Measurements from ENCODE around the gene SEC14L3.
A peak's percentile ranks its signal among the peaks of the same experiment; 100 is the strongest.
"Not testable (repeated sequence)": the region's sequence is repeated elsewhere in the genome, so short reads cannot be mapped to it uniquely, and the experiment has no call there.

Gene SEC14L3

DNA sequence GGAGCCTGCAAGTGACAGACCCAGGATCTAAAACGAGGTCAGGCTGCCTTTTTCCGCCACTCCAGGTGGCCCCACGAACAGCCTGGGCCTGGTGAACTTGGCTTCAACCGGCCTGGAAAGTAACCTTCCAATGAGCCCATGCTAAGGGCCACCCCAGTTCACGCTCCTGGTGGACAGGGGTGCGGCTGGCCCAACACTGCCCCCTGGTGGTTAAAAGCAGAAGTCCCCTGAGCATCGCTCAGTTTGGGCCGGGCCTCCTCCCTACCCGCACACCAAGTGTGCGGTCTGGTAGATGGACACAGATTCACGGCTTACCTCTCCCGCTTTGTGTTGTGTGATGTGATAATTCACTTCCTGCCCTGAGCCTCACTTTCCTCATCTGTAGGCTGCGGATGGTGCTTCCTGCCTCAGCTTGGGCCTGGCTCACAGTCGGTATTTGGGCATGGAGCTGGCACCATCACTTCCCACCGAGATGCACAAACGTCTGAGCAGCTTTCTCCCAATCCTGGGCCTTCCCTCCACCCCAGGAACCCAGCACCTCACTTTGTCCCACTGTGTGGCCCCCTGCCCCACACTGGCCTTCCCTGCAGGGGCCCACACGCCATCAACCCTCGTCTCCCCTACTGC is 13.7 kb upstream of the SEC14L3 start:
- peak; percentile 69 for DNase-seq

DNA sequence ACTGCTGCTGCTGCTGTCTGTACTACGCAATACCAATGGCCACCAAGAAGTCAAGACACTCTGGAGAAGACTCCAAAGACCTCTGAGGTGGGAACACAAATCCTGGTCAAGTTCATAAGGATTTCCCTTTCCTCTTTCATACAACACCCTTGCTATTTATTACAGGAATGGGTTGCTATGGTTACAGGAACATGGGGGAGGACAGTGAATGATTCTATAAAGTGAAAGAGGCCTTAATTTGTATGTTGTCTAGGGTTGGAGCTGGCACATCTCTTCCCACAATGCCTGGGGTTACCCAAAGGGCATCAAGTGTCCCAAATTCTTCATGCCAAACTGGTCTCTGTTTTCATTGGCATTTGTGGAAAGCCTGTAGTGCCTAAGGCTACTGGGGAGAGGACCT is 11.4 kb upstream of the SEC14L3 start:
- DNase-seq: no peak

DNA sequence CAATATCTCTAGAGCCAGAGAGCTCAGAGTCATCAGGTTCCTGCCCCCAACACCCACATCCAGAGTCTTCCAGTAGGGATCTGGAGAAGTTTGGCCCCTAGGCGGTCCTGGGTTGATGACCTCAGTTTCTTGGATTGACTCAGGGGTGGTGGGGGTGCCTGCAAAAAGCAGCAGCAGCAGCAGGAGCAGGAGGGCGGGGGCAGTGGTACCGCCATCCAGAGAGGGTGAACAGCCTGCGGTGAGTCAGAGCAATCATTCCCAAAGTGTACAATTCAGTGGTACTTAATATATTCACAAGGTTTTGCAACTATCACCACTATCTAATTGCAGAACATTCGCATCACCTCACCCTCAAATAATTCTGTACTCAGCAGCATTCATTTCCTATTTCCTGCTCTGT is 9.9 kb upstream of the SEC14L3 start:
- no peak for DNase-seq

DNA sequence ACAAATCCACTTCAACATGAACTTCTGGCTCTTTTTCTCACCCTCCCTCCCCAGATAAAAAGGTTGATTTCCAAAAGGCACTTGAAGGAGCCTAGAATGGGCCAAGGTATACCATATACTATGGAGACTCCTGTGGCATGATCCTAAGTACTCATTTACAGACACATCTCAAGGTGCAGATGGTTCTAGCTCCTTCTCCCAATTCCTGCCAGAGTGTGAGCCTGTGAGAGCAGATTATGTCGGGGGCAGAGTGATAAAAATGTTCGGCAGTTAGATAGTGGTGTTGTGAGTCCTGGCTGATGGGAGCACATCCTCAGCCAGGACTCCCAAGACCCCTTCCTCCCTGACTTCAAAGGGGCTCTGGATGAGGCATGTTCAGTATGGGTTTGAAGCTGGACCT is 8.2 kb upstream of the SEC14L3 start:
- no peak for DNase-seq

DNA sequence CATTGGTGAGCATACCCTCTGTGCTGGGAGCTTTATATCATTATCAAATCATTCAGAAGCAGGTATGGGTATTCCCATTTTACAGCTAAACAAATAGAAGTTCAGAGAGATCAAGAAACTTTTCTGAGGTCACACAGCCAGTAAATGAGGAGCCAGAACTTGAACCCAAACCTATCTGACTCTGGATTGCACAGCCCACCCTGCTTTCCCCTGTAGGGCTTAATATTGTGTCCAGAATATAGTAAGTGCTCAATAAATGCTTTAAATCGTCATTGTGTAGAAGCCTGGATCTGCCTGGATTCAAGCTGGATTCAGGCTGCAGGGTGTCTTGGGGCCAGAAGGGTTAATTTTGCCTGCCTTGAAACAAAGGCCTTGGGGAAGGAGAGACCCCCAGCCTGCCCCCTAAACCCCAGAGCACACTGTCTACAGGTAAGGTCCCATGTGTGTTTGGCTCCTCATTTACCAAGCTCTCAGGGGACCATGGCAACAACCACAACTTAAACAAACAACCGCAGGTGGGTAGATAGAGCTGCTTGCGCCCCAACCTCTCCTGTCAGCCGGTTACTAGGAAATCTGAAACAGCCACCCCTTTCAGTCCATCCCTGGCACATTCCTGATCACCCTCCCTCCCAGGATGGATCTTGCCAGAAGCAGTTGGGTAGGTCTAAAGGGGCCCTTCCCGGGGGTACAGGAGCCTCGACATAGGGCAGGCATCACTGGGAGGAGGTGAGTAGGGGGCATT is 3.0 kb upstream of the SEC14L3 start:
- peak; percentile 18 for DNase-seq

DNA sequence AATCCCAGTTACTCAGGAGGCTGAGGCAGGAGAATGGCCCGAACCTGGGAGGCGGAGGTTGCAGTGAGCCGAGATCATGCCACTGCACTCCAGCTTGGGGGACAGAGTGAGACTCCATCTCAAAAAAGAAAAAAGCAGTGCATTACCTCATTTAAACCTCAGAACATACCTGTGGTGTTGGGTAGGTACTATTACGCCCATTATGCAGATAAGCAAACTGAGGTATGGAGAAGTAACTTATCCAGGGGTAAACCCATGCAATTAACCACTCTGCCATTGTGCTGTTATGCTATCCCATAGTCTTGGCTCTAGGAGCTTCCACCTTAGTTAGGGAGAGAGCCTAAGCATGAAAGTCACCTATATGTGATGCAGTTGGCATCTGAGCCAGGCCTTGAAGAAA is 2.3 kb upstream of the SEC14L3 start:
- DNase-seq: no peak

DNA sequence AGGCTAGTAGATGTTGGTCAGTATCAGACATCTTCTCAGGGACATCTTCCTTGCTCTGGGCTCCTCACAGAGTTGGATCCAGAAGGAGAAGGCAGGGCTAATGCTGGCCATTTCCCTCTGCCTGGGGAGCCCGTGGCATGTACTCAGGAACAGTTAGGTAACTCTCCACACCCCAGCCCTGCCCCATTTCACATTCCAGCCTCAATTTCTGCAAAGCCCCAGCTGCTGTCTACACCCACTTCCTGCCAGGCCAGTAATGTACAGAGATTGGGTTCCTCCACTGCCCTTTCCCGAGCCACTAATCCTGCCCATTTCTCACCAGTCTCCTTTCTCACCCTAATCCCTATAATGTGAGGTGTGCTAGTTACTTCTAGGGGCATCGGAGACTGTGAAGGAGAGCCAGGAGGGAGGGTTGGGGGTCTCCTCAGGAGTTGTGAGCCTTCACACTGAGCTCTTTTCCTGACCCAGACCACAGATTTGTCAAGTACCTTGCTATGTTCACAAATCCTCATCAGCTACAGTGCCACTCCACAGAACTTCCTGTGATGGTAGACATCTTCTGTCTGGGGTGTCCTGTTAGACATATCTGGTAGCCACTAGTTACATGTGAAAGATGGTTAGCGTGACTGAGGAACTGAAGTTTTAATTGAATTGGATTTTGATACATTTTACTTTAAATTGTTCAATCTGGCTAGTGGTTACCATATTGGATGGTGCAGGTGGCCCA is 1.3 kb upstream of the SEC14L3 start:
- no peak for DNase-seq

DNA sequence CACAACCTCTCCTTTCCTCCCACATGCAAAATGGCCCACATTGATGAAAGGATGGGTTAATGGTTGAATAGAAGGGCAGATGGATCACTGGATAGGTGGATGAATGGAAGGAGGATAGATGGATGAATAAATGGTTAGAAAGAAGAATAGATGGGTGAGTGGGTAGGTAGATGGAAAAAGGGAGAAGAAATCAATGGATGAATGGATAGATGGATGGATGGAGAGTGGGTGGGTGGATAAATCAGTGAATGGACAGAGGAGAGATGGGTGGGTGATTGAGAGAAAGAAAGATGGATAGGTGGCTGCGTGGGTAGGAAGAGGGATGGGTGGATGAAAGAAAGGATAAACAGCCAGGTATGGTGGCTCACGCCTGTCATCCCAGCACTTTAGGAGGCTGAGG is 1.2 kb downstream of the SEC14L3 start:
- no peak for DNase-seq

DNA sequence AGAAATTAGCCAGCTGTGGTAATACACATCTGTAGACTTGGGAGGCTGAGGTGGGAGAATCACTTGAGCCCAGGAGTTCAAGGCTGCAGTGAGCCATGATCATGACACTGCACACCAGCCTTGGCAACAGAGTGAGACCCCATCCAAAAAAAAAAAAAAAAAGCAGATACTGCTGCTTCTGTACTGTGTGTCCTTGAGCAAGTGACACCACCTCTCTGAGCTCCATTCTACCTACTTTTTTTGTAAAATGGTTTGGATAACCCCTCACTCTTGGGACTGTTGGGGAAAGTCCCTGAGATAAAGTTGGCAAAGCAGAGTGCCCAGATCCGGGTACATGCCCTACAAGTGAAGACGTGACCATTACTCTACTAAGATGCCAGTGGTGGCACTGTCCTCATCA is 2.7 kb downstream of the SEC14L3 start:
- no peak for DNase-seq

DNA sequence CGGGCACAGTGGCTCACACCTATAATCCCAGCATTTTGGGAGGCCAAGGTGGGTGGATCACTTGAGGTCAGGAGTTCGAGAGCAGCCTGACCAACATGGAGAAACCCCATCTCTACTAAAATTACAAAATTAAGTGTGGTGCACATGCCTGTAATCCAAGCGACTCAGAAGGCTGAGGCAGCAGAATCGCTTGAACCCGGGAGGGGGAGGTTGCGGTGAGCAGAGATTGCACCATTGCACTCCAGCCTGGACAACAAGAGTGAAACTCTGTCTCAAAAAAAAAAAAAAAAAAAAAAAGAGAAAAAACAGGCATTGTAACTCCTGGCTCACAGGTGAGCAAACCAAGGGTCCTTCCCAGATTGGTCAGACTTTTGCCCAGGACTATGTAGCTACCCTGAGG is 11.3 kb downstream of the SEC14L3 start:
- DNase-seq: not testable (repeated sequence)

DNA sequence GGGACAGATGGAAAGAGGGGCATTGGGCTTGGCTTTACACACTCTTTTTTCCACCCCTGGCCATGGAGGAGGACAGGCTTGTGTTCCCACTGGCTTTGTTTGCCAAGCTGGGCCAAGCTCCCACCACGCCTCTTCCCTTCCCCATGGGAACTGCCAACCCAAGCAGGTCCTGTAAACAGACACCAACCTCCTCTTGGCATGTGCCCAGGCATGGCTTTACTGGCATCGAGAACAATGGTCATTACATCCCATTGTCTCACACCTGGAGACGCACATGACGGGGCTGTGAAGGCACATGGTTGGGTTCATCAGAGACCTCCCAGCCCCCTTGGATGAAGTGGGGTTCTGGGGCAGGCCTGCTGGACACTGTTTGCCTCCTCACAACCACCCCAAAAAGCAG is 11.7 kb downstream of the SEC14L3 start:
- no peak for DNase-seq

DNA sequence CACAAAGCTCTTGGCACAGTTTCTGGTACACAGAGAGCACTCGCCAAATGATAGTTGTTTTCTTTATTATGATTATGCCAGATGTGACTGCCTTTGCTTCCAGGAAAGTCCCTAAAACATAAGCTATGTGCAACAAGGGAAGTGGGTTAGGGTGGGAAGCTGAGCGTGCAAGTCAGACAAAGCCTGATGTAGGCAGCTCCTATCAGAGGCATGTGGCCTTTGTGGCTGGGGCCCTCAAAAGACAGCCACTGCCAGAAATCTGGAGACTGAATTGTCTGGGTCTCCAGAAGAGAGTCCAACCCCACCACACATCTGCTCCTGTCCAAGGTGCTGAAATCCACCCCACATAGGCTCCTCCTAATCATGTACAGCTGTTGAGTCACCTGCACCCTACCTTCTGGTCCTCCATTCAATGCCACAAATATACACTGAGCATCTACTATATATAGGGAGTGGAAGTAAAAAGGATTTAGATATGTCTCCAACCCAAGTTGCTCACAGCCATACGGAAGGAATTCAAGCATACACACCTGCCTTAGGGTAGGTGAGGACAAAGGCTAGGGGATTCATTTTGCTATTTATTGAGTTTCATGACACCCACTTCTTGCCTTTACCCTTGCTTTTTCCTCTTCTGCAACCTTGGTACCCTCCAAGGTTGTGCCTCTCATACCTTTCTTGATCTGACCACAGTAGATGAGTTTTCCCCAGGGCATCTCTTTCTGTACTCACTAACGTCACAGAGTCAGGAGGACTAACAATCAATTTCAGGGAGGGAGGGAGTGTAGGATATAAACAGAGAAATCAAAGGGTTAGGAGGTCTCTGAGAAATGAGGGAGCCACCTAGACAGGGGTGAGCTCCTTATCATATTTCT is 12.4 kb downstream of the SEC14L3 start:
- DNase-seq: no peak

DNA sequence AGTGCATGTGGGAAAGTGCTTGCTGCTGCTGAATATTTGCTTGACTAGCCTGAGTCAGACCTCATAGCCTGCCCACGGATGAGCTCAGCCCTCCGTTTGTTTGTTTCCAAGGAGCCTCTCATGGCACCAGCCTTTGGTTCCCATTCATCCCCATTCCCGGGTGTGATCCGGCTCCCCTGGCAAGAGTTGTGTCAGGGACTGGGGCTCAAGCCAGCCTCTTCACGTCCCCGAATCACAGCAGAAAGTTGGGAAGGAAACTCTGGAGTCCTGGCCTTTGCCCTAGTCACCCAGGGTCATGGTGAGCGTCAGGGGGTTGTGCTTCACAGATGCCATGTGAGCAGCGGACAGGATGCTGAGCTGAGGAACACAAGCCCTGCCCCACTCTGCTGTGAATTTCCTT is 13.8 kb downstream of the SEC14L3 start:
- DNase-seq: no peak

DNA sequence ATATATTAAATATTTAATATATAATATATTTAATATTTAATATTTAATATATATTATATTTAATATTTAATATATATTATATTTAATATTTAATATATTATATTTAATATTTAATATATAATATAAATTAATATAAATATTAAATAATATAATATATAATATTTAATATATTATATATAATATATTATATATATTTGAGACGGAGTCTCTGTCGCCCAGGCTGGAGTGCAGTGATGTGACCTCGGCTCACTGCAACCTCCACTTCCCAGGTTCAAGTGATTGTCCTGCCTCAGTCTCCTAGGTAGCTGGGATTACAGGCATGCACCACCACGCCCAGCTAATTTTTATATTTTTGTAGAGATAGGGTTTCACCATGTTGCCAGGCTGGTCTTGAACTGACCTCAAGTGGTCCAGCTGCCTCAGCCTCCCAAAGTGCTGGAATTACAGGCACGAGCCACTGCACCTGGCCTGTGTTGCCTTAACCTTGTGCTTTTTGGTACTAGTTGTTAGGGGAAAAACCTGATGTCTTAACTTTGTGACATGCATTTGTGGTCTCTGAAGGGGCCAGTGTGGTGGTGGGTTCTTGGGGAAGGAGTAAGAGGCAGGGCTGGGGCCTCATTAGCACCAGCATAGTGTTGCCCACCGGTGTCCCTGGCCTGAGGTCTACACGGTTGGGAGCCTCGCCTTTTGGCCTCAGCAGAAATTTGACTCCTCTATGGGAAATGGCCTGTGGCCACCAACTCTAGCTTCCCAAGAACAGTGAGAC is 16.6 kb downstream of the SEC14L3 start:
- no peak for DNase-seq

DNA sequence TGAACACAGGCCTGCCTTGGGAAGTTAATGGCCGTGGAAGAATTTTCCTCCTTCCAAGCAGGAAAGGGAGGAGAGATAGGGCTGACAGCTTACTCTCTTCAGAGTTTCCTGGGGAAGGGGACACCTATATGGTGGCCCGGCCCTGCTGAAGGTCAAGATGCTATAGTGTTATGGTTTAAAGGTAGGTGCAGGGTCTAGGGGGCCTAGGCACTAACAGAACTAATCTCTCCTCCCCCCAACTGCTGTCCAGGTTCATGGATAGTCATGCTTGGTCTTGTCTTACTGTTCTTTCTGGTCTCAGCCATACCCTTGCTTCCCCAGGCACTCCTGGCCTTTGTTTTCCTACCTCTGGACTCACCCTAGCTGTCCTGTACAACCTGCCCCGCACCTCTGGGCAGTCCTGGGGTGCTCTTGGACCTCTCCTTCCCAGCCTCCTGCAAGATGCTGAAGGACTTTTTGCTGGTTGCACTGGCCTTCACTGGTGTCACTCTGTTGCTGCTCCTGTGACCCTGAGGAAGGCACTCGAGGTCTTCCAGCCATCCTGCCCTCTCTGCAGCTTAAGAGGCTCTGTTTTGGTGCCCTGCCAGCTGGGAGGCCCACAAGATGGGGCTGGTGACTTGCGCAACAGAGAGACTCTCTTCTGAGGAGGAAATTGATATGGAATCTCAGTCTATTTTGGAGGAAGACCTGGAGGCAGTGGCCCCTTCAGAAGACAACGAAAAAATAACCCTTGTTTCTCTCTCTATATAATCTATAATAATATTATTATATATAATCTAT is 17.9 kb downstream of the SEC14L3 start:
- DNase-seq: no peak

DNA sequence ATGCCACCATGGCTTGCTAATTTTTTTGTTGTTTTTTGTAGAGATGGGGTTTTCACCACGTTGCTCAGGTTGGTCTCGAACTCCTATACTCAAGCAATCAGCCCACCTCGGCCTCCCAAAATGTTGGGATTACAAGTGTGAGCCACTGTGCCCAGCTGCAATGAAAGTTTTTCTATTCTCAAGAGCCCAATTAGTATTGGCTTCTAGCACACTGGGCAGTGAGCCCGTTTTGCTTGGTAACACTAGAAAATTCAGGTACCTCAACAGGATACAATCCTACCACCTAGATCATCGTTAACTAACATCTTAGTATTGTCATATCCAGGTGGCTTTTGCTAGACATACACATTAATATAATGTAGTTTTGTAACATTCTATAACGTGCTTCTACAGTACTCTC is 19.0 kb downstream of the SEC14L3 start:
- DNase-seq: no peak

DNA sequence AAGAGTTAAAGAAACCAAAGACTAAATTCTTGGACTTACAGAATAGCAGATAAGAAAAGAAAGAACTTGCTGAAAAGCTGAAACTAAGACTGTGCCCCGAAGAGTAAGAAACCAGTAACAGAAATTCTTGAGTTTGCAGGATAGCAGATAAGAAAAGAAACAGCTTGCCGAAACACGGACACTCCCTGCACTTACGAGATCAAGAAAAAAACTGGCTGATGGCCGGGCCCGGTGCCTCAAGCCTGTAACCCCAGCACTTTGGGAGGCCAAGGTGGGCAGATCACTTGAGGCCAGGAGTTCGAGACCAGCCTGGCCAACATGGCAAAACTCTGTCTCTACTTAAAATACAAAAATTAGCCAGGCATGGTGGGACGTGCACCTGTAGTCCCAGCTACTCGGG is 20.3 kb downstream of the SEC14L3 start:
- DNase-seq: not testable (repeated sequence)

DNA sequence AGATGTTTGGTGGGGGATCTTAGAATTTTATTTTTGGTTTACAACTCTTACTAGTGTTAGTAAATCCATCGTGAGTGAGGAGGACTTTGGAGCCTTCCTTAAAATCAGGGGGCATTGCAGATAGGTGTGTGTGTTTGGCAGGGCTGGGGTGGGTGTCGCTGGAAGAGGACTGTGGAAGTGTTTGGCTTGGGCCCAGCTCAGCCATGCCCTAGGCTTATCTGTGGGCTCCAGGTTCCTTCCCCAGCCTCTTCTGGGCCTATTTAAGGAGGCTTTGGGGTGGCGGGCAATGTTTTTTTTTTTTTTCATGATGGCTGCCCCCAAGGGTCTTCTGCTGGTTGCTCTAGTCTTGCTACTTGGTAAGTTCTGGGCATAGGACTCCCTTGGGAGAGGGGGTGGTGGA is 24.2 kb downstream of the SEC14L3 start:
- DNase-seq: no peak

DNA sequence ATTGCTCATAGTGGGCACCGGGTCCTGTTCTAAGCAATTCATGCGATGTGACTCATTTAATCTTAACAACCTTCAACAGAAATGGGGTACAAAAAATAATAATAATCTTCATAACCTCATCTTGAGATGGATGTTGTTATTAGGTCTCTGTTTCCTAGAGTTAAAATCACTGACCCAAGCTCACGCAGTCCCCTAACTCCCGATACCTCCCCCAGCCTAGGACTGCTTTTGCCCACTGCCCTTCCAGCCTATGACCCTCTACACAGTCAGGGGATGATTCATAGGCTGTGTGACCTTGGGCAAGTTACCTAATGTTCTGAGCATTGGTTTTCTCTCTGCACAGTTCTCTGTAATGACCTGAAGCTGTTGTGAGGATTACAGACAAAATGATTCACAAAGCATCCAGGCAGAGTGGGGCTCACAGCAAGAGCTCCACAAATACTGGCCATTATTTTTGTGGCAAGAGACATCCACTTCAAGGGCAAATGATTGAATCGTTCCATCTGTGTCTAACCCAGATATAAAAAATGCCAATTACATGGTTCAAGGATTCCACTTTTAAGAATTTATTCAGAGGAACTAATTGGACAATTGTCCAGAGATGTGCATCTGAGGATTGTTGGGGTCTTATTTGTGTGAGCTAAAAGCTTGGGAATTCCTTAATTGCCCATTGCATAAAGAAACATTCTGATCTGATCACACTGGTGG is 26.2 kb downstream of the SEC14L3 start:
- no peak for DNase-seq

DNA sequence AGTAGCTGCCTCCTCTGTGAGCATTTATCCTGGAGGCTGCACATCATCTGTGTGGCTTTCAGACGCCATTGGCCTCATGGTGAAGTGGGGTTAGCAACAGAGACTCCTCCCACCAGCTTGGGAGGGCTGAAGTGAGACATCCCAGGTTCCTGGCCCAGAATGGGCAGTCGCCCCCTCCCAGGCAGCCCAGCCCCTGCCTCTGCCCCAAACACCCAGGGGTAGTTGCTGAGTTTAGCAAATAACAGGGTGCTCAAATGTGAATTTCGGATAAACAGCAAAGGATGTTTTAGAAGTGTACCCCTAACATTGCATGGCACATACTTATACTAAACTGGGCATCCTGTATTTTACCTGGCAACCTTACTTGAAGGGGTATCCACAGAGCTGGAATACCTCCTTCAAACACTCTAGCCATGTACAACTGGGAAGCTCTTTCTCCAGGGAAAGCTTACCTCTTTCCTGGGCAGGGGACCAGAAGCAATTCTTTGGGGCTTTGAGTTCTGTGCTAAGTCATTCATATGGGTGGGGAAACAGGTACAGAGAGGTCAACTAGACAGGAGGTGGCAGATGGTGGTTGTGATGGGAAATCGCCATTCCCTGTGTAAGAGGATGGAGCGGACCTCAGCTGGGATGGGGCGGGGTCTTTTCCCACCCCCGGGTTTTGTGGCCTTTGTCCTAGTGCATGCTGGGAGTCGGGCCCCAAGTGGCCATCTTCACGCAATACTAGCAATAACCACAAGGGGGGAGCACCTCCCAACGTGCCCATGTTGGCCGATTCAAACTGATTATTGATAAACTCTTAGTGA is 27.0 kb downstream of the SEC14L3 start:
- peak; percentile 26 for DNase-seq

All from T-helper 9 cell (primary cell).